ENCODE data around the gene BRIP1.
"Not testable (repeated sequence)": the region's sequence is repeated elsewhere in the genome, so short reads cannot be mapped to it uniquely, and the experiment has no call there.

BRIP1 gene

GRCh38 chr17:61862975-61863800 lies at the start of gene BRIP1:
TSS of gene BRIP1 (minus strand) at chr17:61863528. CDS start at chr17:61861539, 1,989 bp downstream.
- peak; percentile 94 for DNase-seq

DNA sequence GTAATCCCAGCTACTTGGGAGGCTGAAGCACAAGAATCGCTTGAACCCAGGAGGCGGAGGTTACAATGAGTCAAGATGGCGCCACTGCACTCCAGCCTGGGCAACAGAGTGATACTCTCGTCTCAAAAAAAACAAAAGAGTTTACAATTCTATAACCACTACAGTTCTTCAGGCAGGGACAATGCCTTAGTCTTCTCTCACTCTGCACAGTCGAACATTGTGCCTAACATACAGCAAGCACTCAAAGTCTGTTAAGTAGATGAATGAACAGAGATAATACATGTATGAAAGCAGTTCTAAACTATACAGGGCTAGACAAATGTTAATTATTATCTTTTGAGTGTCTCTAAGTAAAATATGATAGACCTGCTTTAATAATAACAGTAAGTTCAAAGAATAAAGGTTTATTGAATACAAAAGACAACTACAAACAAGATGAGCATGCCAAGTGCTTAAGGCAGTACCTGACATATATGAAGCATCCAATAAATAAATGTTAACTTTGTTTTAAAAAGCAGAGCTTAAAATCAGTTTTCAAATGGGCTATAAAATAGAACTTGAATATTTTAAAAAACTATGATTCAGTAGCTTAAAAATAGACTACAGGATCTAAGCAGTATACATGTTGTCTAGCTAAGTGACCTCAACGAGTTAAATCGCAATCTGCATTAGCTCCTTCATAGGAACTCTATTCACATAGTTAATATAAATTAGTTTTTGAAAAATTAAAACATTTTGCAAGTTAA lies 45.1 kb upstream of the BRIP1 start:
- no peak for DNase-seq

DNA sequence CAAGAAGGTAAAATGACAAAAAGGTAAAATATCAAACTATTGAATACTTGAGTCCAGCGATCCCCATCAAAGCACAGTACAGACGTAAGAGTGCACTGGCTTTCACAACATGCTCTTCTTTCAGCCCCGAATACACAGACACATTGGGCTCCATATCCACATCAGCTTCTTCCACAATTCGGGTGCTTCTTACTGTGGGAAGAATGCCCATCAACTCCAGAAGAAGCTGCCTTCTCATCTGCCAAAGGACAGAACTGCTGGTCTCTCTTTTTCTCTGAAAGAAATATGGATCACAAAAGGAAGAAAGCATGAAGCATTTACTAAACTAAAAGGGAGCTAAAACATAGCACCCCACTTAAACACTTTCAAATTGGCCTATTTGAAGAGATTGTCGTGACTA lies 44.0 kb upstream of the BRIP1 start:
- no peak for DNase-seq

DNA sequence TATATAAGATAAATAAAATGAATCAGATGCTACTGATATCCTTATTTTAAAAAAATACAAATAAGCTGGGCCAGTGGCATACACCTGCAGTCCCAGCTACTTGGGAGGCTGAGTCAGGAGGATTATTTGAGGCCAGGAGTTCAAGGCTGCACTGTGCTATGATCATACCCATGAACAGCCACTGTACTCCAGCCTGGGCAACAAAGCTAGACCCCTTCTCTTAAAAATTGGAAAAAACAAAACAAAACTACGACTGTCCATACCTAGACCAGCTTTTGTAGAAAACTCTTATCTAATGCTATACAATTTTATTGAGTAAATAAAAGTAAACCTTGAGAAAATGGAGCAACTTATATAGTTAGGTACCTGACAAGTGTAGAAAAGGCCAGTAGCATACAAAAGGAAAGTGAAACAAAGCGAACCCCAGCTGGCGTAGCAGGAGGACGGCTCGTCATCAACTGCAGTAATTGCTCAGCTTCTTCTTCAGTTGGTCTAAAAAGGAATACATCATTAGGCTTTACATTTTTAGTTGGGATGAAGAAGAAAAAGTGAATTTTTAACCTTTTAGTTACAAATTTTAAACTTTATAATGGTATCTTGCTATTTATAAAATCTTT lies 40.9 kb upstream of the BRIP1 start:
- DNase-seq = peak; percentile 32

DNA sequence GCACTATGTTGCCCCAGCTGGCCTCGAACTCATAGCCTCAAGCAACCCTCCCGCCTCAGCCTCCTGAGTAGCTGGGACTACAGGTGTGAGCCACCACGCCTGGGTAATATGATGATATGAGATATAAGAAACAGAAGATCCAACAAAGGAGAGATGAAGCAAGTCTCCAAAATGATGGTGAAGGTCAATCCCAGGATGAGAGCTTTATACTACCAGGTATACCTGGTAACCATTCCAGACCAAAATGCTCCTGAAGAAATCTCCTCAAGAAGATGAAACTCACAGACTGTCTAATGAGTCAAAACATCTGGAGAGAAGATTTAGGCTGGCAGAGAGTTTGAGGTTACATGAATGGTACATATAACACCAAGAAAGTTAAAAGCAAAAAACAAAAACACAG lies 39.9 kb upstream of the BRIP1 start:
- DNase-seq = no peak

DNA sequence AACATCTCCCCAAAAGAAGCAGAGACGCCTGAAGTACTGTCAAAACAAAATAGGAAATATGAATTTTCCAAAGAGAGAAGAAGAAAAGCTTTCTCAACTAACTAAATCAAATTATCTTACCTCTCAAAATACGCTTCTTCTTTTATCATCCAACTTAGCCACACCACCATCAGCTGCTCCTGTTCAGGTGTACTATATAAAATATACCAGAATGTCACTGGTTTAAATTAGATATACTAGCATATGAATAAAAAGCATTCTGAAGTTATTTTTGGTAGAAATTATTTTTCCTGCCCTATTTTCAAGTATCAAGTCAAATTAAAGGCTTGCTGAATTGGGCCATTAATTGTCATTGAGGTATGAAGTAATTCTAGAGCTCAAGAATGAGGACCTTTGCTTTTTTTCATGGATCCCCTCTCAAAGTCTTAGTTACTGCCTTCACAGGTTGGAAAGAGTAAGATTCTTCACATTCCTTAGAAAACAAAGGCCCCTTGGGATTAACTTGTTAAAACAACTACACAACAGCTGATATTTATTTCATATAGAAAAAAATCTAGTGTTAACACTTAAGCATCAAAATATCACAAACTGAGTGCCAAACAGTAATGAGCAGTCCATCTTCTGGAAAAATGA lies 34.3 kb upstream of the BRIP1 start:
- no peak for DNase-seq

DNA sequence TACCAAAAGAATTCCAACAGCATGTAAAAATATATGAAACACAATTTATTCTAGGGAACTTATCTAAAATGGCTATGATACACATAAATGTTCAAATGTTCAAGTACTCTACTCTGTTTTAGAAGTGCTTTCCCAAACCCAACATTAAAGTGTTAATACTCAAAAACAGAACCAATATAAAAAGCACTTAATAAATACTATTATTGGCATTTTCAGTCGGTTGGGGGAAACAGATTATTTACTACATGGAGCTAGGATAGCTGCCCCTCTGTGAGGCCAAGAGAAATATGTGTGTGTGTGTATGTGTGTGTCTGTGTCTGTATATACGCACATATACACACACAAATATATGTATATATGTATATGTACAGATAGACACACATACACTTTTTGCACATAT lies 32.1 kb upstream of the BRIP1 start:
- no peak for DNase-seq

DNA sequence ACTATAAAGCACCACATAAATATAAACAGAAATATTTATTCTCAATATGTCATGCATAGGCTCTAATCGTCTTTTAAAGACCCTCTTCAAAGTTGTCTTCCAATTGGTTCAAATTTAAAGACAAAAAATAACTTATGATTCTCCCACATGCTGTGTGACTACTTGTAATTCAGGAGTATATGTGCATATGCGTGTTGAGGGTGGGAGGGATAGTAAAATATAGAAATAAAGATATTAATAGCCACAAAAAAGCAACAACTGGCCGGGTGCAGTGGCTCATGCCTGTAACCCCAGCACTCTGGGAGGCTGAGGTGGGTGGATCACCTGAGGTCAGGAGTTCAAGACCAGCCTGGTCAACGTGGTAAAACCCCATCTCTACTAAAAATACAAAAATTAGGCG lies 31.0 kb upstream of the BRIP1 start:
- DNase-seq = not testable (repeated sequence)

DNA sequence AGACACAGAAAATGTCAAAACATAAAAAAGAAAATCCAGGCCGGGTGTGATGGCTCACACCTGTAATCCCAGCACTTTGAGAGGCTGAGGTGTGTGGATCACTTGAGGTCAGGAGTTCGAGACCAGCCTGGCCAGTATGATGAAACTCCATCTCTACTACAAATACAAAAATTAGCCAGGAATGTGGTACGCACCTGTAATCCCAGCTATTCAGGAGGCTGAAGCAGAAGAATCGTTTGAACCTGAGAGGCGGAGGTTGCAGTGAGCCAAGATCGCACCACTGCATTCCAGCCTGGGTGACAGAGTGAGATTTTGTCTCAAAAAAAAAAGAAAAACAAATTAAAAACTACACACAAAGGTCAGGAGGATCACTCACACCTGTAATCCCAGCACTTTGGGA lies 24.4 kb upstream of the BRIP1 start:
- DNase-seq = not testable (repeated sequence)

- not testable (repeated sequence) for DNase-seq
These were observed 22.5 kb upstream of the BRIP1 start for GRCh38 chr17:61885865-61886264.

GRCh38 chr17:61884864-61885263 lies 21.5 kb upstream of the BRIP1 start:
- DNase-seq = no peak

DNA sequence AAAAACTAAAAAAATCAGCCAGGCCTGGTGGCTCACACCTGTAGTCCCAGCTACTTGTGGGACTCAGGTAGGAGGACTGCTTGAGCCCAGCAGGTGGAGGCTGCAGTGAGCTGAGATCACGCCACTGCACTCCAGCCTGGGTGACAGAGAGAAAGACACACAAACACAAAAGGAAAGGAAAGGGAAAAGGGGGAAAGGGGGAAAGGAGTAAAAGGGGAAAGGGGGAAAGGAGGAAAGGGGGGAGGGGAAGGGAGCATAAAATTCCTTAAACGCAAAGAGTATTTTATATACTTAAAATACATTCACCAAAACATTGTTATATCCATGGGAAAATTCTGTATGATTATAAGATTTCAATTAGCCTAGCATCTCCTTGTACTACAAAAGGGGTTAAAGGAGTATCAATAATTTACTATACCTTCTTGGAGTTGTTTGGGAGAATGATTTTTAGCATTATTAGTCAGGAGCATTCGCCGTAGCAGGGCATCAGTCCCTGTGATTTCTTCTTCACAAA lies 17.3 kb upstream of the BRIP1 start:
- no peak for DNase-seq

GRCh38 chr17:61878984-61879612 lies 15.8 kb upstream of the BRIP1 start:
- DNase-seq = no peak

GRCh38 chr17:61878520-61878919 lies 15.2 kb upstream of the BRIP1 start:
- no peak for DNase-seq

DNA sequence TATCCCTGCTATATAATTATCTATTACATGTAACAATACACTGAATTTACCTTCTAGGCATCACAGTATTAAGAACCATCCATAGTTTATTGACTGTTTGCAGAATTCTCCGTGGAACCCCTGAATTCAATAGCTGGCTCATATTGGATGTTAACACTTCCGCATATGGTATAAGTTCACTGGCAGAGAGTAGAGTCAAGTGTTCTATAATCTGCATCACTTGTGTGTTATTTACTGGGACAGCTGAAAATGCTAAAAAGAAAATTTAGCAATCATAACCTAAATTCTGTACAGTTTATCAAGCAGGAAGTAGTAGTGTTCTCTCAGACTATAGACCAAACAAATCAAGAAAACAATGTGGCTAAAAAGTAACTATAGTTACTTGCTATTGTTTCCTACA lies 14.5 kb upstream of the BRIP1 start:
- no peak for DNase-seq

- no peak for DNase-seq
These were observed 12.5 kb upstream of the BRIP1 start for GRCh38 chr17:61875804-61876203.

GRCh38 chr17:61875285-61875684 lies 12.0 kb upstream of the BRIP1 start:
- no peak for DNase-seq

DNA sequence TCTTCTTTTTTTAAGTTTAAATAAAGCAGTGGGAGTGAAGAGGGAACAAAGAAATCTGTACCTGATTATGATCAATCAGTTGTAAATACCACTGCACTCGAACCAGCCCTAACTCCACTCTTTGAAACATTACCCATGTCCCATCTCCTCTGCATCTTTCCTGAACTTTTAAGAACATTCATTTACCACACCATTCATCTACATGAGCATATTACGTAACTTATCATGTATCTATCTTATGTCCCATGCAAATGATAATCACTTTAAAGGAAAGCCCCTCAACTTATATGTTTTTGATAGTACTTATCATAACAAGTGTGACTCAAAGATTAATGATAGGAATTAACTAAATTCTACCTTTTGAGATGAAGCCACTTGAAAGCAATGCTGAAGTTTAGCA lies 10.7 kb upstream of the BRIP1 start:
- no peak for DNase-seq

DNA sequence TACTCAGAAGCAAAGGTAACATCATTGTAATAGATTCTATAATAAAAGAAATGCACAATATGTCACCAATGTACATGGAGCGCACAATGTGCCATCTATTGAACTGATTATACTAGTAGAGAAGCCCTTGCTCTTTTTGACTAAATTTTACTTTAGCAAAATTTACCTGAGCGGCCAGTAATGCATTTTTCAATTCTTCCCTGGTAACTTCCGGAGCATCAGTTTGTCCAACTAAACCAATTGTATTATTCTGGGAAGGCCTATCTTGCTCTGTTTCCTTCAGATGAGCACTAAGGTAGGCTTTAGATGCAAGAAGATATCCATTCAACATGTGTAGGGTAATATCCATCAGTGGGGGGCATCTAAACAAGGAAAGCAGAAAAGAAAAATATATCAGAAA lies 8.8 kb upstream of the BRIP1 start:
- DNase-seq = no peak

DNA sequence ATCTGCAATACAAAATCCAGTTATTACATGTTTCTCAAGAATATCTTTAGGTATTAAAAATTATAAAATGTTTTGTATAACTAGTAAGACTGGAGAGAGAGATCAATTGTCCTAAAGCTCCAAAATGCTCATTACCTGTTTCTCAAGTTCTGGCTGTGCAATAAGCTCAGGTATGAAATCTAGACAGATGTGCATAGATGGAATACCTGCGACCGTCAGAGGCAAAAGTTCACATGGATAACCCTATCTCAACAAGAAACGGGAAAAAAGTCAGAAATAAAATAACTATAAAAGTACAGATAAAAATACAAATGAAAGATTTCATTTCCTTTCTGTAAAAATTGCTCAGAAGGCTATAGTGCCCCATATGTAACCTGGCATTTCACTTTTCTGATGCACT lies 5.8 kb upstream of the BRIP1 start:
- DNase-seq = no peak

- no peak for DNase-seq
These were observed 4.7 kb upstream of the BRIP1 start for GRCh38 chr17:61868074-61868473.

DNA sequence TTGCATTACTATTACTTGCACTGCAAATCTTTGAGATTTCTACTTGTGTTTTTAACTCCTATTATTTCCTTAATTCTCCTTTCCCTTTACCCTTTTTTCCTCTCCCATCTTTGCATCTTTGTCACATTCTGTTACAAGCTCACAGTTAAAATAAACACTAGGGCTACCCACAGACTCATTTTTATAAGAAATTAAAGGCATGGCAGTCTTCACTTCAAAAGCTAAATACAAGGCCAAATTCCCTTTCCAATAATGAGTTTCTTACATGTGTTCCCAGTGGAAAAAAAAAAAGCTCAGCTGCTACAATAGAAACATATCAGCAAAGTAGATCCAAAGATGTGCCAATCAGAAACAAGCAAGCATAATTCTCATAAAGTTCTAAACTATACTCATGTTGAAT lies 3.7 kb upstream of the BRIP1 start:
- DNase-seq = no peak

DNA sequence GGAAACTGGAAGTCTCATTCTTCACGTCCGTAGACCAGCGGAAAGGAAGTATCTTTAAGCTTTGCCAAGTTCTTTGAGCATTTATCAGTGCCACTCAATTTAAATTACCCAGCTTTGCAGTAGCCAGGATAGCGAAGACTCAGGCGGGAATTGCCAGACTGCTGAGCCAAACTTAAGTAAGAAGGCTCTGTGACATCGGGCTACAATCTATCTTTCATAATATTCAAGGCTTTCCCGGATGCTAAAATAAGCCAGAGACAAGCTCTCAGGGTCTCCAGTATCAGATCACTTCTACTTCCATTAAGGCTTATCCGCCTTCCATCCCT lies 436 bp upstream of the BRIP1 start:
- no peak for DNase-seq
